Rectal smooth muscle tissue (tissue), 1 donor: ENCODE results near the gene ABCB9.
A peak's percentile ranks its signal among the peaks of the same experiment; 100 is the strongest.

Experiments
- H3K27ac ChIP-seq: one replicate; pipeline ENCODE4 v1.7.0; 2013; ENCODE audit warnings: low read depth, low read length, inconsistent platforms
- H3K27me3 ChIP-seq: one replicate; pipeline ENCODE4 v1.7.0; 2013; ENCODE audit warnings: low read length; ENCODE audit not compliant: control insufficient read depth, insufficient read depth
- H3K36me3 ChIP-seq: one replicate; pipeline ENCODE4 v1.7.0; 2013; ENCODE audit warnings: low read length; ENCODE audit not compliant: control insufficient read depth, insufficient read depth
- H3K4me1 ChIP-seq: one replicate; pipeline ENCODE4 v1.7.0; 2013; ENCODE audit warnings: low read length; ENCODE audit not compliant: control insufficient read depth, insufficient read depth
- H3K4me3 ChIP-seq: one replicate; pipeline ENCODE4 v1.7.0; 2013; ENCODE audit warnings: low read length
- H3K9ac ChIP-seq: one replicate; pipeline ENCODE4 v1.7.0; 2013; ENCODE audit warnings: low read length

Gene ABCB9

GRCh38 chr12:122983789-122984515, 17.7 kb upstream of the ABCB9 start:
- Histone ChIP-seq H3K36me3 (peaks cover 8% of the 10 kb centered on the region), H3K4me1 (peaks cover 18% of the 10 kb centered on the region)

GRCh38 chr12:122982963-122983788, 16.9 kb upstream of the ABCB9 start:
- Histone ChIP-seq H3K36me3 (peaks cover 8% of the 10 kb centered on the region), H3K27ac (no peak overlapping the region), H3K4me3 (no peak overlapping the region), H3K9ac (no peak overlapping the region), H3K4me1 (peaks cover 18% of the 10 kb centered on the region), H3K27me3 (no peaks in the 10 kb centered on the region)

More at GRCh38 chr12:122983789-122984515, 17.7 kb upstream of the ABCB9 start:
- Histone ChIP-seq H3K9ac (no peak overlapping the region), H3K27ac (no peak overlapping the region), H3K4me3 (no peak overlapping the region), H3K27me3 (no peaks in the 10 kb centered on the region)

- Histone ChIP-seq H3K27ac (no peak overlapping the region), H3K9ac (no peak overlapping the region), H3K36me3 (peaks cover 8% of the 10 kb centered on the region), H3K4me3 (peak overlapping the region; percentile 87), H3K27me3 (no peaks in the 10 kb centered on the region), H3K4me1 (peaks cover 18% of the 10 kb centered on the region)
Measured at GRCh38 chr12:122982477-122982815, 16.2 kb upstream of the ABCB9 start.

DNA sequence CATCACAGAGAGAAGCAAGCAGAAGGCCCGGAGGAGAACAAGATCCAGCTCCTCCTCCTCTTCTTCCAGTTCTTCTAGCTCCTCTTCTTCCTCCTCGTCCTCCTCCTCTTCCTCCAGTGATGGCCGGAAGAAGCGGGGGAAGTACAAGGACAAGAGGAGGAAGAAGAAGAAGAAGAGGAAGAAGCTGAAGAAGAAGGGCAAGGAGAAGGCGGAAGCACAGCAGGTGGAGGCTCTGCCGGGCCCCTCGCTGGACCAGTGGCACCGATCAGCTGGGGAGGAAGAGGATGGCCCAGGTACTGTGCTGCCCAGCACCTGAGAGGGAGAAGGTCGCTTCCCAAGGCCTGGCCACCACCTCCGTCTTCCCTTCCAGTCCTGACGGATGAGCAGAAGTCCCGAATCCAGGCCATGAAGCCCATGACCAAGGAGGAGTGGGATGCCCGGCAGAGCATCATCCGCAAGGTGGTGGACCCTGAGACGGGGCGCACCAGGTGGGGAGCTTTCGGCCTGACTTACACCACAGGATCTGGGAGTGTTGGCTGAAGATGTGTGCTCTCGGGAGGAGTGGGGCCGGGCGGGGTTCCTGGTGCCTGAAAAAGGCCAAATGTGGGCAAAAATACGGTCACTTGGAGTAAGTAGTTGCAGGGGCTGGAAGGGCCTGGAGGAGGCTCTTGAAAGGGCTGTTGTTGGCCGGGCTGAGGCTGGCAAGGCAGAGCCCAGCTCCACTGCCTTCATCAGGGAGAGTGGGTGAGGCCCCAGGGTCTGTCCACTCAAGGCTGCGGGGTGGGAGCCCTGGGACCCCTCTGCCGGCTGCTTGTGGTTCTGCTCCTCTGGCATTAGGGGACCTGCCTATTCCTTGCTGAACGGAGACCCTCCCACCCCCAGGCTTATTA, 15.6 kb upstream of the ABCB9 start:
- Histone ChIP-seq H3K27me3 (no peaks in the 10 kb centered on the region), H3K27ac (no peak overlapping the region), H3K4me1 (peaks cover 18% of the 10 kb centered on the region), H3K36me3 (peaks cover 8% of the 10 kb centered on the region), H3K9ac (no peak overlapping the region), H3K4me3 (peak overlapping the region; percentile 87)

DNA sequence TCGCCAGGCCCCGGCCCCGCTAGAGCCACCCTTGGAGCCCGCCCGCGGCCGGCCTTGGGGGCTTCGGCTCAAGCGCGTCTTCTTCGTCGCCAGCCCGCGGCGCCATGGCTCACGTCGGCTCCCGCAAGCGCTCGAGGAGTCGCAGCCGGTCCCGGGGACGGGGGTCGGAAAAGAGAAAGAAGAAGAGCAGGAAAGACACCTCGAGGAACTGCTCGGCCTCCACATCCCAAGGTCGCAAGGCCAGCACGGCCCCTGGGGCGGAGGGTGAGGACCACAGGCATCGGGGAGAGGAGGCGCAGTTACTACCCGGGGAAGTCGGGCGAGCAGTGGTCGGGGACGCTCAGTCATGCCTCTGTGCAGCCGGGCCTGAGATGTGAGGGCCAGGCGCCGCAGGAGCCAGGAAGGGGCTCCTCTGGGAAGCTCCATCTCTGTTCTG, 14.8 kb upstream of the ABCB9 start:
- Histone ChIP-seq H3K27ac (peak overlapping the region; percentile 76), H3K4me1 (peaks cover 21% of the 10 kb centered on the region), H3K9ac (peak overlapping the region; percentile 87), H3K4me3 (peak overlapping the region; percentile 87), H3K27me3 (no peaks in the 10 kb centered on the region), H3K36me3 (peaks cover 8% of the 10 kb centered on the region)

GRCh38 chr12:122980183-122981035, 14.1 kb upstream of the ABCB9 start, which contains the start of gene ARL6IP4:
ARL6IP4 (plus strand) TSS chr12:122980681; CDS start chr12:122981140, 459 bp downstream.
- Histone ChIP-seq H3K36me3 (peaks cover 8% of the 10 kb centered on the region), H3K27ac (peak within 1 kb of the TSS; percentile 76), H3K4me3 (peak within 1 kb of the TSS; percentile 87), H3K4me1 (peaks cover 24% of the 10 kb centered on the region), H3K27me3 (no peaks in the 10 kb centered on the region), H3K9ac (peak within 1 kb of the TSS; percentile 87)

DNA sequence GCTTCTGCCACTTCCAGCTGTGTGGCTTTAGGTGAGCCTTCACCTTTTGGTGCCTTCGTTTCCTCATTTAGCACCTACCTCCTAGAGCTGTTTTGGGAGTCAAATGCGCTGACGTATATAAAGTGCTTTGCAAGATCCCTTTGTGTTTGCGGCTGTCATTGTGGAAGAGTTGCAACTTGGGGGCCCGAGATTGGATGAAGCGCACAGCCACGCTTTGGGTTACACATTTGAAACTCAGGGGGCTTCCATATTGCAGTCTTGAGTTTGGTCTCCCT, 13.6 kb upstream of the ABCB9 start:
- H3K27ac ChIP-seq: peak overlapping the region; percentile 76
- peaks cover 24% of the 10 kb centered on the region for H3K4me1 ChIP-seq
- H3K4me3 ChIP-seq: peak overlapping the region; percentile 87
- H3K27me3 ChIP-seq: no peaks in the 10 kb centered on the region
- H3K36me3 ChIP-seq: peaks cover 8% of the 10 kb centered on the region
- peak overlapping the region; percentile 40 for H3K9ac ChIP-seq

GRCh38 chr12:122979001-122979907, 13.0 kb upstream of the ABCB9 start:
- no peaks in the 10 kb centered on the region for H3K27me3 ChIP-seq
- H3K36me3 ChIP-seq: peaks cover 8% of the 10 kb centered on the region
- H3K4me1 ChIP-seq: peaks cover 24% of the 10 kb centered on the region
- H3K9ac ChIP-seq: peak overlapping the region; percentile 40
- no peak overlapping the region for H3K27ac ChIP-seq
- H3K4me3 ChIP-seq: peak overlapping the region; percentile 87

DNA sequence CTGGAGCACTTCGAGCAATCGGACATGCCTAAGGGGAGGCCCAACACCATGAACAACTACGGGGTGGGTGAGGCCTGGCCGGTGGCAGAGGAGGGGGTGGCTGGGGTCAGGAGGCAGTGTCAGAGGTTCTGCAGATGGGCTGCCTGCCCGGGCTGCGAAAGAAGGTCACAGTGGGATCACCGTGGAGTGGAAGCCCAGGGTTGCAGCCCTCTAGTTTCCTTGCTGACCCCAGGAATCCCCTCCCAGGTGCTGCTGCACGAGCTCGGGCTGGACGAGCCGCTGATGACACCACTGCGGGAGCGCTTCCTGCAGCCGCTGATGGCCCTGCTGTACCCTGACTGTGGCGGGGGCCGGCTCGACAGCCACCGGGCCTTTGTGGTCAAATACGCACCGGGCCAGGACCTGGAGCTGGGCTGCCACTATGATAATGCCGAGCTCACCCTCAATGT, 12.3 kb upstream of the ABCB9 start:
- peaks cover 8% of the 10 kb centered on the region for H3K36me3 ChIP-seq
- H3K9ac ChIP-seq: no peak overlapping the region
- peaks cover 24% of the 10 kb centered on the region for H3K4me1 ChIP-seq
- H3K27ac ChIP-seq: no peak overlapping the region
- no peak overlapping the region for H3K4me3 ChIP-seq
- no peaks in the 10 kb centered on the region for H3K27me3 ChIP-seq

GRCh38 chr12:122977655-122978392, 11.6 kb upstream of the ABCB9 start:
- Histone ChIP-seq H3K4me3 (no peak overlapping the region), H3K36me3 (peaks cover 3% of the 10 kb centered on the region), H3K9ac (no peak overlapping the region), H3K27me3 (no peaks in the 10 kb centered on the region), H3K4me1 (peaks cover 21% of the 10 kb centered on the region), H3K27ac (no peak overlapping the region)
